ENCODE measurements around the gene LRRC10B.

LRRC10B gene

GRCh38 chr11:61509043-61510029 lies 787 bp downstream of the LRRC10B start:
- DNase-seq (ENCODE audit: low read depth) = no peak

GRCh38 chr11:61510166-61510919 lies 1.8 kb downstream of the LRRC10B start:
- no peak for DNase-seq (ENCODE audit: low read depth)

GRCh38 chr11:61510974-61511373 lies 2.4 kb downstream of the LRRC10B start:
- DNase-seq (ENCODE audit: low read depth) = no peak

GRCh38 chr11:61511383-61511782 lies 2.8 kb downstream of the LRRC10B start:
- DNase-seq (ENCODE audit: low read depth) = no peak

DNA sequence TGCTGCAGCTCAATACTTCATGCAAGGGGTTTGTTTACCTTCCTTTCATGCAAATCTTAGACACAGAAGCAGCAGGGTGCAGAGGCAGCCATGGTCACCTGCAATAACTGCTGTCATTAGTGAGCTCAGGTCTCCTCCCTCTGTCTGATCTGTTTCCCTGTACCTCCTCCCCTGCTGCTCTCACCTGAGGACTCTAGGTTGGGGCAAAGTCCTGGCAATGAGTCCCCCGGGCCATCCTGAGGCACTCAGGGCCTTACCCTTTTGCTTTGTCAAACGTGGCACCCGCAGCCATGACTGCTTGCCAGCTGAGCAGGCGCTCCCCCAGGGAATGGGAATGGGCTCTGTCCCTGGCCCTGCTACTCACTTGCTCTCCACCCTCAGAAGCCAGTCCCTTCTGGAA lies 3.9 kb downstream of the LRRC10B start:
- DNase-seq (ENCODE audit: low read depth) = no peak

GRCh38 chr11:61513143-61513765 lies 4.7 kb downstream of the LRRC10B start:
- DNase-seq (ENCODE audit: low read depth) = no peak

GRCh38 chr11:61514050-61514917 lies 5.7 kb downstream of the LRRC10B start:
- DNase-seq (ENCODE audit: low read depth) = no peak

DNA sequence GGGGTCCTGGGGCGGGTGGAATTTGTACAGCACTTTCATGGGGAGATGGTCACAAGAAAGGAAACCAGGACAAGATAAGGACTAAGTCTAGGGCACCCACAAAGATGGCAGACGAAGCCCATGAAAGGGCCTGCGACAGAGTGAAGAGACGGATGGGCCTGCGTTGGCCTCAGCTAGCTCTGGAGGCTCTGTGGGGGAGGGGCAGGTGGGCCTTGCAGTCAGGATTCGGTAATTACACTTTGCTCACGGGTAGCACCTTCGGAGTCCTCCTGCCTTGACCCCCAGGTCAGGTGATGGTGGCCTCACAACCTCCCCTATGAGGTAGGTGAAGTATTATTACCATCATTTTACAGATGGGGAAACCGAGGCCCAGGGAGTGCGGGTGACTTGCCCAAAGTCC lies 7.1 kb downstream of the LRRC10B start:
- DNase-seq (ENCODE audit: low read depth) = no peak

GRCh38 chr11:61516191-61516590 lies 7.6 kb downstream of the LRRC10B start:
- no peak for DNase-seq (ENCODE audit: low read depth)

DNA sequence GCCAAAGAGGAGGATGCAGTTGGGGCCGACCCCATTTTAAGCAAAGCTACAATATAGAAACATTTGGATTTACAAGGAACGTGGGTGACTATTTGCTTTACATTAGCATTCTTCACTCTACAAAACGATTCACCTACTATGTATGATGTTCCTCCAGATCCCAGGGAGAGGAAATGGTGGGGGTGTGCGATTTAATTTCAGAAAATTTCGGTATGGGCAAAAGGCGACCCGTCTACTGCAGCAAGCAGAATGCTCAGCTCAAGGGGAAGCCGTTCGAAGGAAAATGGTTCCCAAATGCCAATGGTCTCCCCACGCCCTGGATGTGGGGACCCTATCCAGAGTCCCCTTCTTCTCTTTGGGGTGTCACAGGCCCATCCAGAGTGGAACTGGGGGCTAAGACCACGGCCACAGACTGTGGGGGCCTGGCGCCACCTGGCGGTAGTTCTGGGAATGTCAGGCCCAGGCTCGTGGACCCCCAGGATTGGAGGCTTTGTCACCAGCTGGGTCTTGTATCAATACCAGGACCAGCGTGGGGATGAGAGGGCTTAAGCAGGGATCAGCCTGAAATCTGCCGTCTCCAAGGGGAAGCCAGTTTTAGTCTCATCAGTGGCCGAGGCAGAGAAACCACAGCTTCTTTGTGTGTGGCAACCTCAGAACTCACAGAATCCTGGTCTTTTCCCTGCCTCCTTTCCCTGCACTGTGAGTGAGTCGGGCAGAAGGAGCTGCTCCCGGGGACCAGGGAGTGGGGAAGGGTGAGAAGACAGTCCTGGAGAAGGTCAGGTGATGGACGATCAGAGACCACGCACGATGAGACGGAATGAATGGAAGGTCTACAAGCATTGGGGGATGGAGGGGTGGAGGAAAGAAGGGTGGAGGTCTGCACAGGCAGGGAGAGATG lies 8.4 kb downstream of the LRRC10B start:
- DNase-seq (ENCODE audit: low read depth) = peak; percentile 48

DNA sequence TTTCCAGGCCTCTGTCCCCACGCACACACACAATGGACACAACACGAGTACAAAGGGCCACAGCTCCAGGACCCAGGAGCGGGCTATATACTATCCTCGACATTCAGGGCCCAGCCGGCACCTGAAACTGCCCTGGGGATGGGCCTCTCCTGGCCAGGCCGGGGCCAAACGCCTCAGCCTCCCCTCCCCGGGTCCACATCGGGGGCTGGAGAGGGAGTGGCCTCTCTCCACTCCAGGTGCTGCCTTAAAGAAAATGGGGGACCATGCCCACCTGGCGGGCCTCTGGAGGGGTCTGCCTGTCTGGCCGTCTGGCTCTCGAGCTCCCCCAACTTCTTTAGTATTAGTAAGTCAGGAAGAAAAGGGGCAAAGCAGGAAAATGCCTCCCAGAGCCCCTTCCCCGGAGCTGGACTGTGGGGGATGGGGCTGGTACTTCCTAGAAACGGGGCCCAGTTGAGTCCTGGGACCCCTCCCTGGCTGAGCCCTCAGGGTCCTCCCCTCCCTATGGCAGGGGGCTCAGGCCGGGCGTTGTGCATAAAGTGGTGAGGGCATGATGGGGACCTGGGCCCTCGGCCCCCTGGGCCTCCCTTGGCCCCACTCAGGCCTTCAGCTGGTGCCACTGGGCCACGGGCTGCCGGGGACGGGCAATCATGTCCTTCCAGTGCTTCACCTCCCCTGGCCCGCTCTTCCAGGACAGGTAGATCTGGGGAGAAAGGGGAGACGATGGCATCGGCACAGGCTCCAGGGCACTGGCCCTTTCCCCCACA lies 9.7 kb downstream of the LRRC10B start:
- no peak for DNase-seq (ENCODE audit: low read depth)

DNA sequence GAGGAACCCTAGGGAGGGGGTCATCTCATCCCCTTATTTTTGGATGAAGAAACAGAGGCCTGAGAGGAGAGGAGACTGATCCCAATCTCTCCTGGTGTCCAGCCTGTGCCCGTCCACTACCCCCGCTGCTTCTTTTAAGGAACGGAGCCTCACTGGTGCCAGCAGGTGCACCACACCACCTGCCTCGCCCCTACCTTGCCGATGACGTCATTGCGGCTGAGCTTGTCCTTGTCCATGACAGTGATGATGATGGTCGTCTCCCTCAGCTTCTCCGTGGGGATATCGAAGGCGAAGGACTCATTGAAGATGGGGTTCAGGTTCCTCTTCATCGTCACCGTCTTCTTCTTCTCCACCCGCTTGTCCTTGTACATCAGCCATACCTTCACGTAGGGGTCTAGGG lies 14.3 kb downstream of the LRRC10B start:
- no peak for DNase-seq (ENCODE audit: low read depth)

DNA sequence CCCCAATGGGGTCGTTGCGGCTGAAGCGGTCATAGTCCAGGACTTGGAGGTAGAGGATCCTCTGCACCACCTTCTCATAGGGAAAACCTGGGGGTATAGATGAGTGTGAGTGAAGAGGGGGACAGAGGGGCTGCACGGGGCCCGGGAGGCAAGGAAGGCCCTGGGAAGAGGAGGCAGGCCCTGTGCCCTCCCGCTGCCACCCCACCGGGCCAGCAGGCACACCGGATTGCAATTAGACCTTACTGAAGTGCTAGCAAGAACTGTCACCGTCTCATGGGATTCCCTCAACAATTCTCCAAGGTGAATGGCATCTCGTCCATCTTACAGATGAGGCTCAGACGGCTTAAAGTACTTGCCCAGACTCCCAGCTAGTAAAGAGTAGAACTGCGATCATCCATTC lies 15.9 kb downstream of the LRRC10B start:
- DNase-seq (ENCODE audit: low read depth) = no peak

GRCh38 chr11:61524963-61525587 lies 16.5 kb downstream of the LRRC10B start:
- DNase-seq (ENCODE audit: low read depth) = no peak

DNA sequence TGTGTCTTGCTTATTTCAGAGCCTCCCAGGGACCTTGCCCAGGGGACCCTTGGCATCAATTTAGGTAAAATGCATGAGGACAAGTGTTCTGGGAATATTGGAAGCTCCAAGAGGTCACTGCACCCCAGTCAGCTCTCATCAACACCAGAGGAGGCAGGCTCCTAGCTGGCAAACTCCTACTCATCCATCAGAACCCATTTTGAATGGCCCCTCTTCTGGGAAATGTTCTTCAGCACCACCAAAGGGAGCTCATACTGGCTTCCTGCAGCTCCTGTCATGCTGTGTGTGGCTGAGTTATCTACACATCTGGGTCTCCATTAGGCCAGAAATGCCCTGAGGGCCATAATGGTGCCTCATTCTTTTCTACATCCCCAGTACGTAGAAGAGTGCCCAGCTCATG lies 17.7 kb downstream of the LRRC10B start:
- DNase-seq (ENCODE audit: low read depth) = no peak

DNA sequence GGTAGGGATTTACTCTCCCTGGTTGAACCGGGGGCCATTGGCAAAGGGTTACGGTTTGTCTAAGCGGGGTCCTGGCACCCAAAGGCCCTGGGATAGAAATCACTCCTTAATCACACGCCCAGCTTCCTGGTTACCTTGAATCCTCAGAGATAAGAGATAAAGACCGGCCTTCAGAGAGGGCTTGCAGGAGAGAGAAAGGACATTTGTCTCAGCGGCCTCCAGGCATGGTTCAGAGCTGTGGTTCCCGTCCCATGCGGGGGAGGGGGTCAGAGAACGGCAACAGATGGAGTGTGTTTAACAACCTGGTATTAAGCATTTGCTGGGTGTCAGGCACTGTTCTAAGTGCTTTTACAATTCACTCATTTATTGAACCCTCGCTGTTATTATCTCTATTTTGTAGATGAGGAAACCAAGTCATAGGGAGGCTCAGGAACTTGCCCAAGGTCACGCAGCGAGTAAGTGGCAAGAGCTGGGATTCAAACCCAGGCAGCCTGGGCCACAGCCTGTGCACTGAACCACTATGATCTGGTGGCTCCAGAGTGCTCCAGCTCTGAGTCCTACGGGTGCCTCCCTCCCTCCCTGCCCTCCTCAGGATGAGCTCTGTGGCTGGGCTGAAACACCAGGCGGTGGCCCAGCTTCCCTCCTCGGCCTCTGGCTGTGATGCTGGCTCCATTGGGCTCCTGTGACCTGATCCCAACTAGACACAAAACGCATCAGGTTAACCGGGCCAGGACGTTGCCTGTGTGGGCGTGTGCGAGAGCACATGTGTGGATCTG lies 18.6 kb downstream of the LRRC10B start:
- DNase-seq (ENCODE audit: low read depth) = no peak

DNA sequence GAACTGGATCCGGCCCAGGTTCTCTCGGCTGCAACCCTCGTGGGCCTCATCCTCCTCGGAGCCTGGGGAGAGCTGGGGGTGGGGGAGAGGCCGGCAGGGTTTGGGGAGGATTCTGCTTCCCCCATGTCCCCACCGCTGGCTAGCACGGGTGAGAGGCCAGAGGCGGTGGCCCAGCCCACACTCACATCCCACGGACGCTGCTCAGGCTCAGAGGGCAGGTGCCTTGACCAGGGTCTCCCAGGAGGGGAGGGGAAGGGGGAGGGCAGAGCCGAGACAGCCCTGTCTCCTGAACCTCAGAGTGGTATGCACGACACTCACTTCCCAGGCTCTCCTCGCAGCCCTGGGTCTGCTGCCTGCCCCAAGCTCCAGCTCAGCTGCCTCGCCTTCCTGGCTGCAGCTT lies 19.6 kb downstream of the LRRC10B start:
- no peak for DNase-seq (ENCODE audit: low read depth)

GRCh38 chr11:61529537-61530225 lies 21.1 kb downstream of the LRRC10B start:
- DNase-seq (ENCODE audit: low read depth) = no peak

Data from stimulated activated CD8-positive, alpha-beta memory T cell treated with anti-CD3 and anti-CD28 coated beads, Interleukin-12 subunit alpha, Interleukin-12 subunit beta, amount 100 ng/mL, for 1 hour (primary cell).